NCI-H187 (cell line): ENCODE results near the gene P4HTM.
A peak's percentile ranks its signal among the peaks of the same experiment; 100 is the strongest.

Experiments used
- DNase-seq, 2 experiments: peaks; one replicate each; lab custom pipeline; 2025; lab: John Stamatoyannopoulos, UW

The P4HTM gene

DNA sequence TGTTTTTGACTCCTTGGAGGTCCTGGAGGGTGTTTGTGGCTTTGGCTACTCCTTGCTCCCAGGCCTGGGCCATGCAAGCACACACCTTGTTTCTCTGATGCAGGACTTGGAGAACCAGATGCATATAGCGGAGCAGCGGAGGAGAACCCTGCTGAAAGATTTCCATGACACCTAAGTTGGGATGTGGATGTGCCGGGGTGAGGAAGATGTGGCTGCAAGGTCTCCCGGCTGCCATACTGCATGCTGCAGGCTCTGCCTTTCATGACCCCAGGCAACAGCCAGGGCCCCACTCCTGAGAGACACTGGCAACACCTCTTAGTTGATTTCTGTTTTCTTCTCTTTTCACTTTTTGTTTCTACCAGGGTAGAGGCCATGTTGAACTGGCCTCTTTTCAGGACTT, 6.9 kb upstream of the P4HTM start:
- DNase-seq: no peak

DNA sequence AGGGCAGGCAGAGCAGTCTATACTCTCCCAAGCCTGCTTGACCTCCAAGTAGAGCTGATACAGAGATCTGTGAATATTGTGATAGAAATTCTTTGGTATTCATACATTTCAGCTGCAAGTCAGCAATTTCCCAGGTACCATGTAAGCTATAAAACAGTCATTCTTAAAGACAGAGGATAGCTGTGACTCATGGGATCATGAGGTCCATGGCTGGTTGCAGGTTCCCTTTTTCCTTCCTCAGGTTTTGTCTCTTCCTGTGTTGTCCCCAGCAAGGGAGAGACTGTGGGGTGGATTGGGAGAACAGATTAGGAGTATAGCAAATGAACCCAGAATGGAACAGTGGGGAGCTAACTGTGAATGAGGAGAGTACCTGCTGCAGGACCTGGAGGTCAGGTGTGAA, 5.4 kb upstream of the P4HTM start:
- DNase-seq: no peak

DNA sequence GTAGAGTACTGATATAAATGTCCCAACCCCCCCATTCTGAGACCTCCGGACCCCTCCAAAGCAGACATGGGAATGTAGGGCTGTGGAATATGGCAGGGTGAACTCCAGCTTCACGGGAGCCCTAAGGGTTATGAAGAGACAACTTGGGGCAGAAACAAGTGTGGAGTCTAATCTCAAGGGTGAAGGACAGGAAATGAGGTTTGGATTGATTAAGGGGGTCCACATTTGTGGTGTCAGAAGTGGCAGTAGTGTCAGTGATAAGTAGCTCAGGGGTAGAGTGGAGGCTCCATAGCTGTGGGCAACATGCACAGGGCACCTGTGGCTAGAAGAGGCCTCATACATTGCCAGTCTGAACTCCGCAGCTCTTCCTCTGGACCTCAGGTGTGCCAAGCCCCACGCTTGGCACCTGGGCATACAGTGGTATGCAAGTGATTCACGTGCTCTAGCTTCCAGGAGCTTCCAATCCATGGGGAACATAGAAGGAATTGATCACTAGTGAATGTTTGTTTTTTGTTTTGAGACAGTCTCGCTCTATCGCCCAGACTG, 4.1 kb upstream of the P4HTM start:
- DNase-seq: no peak

DNA sequence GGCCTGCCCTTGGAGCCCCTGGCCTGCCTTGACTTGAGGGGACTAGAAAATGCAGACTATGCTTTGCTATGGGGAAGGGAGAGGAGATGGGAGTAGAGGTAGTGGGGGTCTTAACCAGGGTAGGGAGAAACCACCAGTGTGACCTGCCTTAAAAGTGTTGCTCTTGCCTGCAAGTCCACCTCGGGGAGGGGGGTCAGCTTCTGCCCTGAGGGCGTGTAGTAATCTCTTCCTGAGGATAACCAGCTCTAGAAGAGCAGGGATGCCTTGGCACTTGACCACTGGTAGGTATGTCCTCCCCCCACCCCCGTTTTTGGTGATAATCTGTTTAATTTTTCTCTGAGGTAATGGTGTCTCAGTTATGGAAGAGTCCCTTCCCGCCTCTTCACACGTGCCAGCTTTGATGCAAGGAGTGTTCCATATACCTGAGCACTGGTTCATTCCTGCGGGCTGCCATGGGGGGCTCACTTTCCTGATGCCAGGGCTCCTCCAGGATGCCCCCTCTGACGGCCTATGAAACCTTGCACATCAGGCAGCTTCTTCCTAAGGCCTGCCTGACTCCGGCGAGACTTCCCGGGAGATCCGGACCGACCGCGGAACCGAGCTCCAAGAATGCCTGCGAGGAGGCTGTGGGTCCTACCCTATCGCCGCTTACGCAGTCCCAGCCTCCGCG, 780 bp upstream of the P4HTM start:
- no peak for DNase-seq

DNA sequence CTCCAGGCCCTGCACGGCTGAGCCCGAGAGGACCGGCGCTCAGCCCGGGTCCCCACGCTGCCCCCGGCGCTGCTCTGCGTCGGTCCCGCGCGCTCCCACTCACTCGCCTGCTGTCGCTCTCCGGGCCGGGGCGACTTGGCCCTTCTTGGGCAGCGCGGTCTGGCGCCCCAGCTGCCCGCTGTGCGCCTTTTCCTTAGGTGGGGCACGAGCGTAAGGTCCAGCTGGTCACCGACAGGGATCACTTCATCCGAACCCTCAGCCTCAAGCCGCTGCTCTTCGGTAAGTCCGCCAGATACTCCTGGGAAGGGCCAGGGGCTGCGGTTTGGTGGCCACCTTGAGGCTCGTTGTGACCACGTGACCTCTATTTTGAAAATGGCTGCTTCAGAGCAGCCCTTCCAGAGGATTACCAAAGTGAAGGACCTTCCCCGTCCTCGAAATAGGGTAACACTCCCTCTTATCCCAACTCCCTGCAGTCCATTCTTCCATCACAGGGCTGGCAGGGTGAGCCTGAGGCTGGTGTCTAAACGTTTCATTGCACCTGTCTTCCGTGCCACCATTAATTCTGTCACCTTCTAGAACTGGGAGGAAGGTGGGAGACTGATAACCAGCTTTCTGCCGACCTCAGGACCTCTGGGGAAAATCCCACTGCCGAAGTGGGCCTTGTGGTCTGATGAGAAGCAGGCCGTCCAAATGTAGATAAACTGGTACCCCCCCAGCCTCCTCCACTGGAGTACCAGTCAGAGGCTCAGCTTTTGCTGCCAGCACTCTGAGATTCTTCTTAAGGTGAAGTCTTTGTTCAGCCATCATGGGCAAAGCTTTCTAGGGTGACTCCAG, 812 bp downstream of the P4HTM start:
- no peak for DNase-seq

DNA sequence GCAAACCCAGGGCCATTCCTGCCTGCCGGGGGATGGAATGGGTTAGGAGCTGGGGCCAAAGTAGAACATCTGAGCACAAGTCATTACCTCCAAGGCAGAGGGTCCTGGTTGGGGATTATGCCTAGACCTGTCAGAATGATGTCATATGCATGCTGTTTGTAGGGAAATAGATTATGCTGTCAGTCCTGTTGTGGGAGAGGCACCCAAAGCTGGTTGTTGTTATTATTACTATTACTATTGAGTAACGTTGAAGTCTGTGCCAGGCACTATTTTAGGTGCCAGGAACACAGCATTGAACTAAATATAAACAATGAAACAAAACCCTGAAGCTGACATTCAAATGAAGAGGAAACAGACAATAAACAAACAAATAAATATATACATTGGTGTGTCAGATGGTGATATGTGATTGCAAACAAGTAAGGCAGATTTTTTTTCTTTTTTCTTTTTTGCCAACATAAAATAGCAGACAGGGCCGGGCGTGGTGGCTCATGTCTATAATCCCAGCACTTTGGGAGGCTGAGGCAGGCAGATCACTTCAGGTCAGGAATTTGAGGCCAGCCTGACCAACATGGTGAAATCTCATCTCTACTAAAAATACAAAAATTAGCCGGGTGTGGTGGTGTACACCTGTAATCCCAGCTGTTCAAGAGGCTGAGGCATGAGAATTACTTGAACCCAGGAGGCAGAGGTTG, 2.0 kb downstream of the P4HTM start:
- DNase-seq: no peak

DNA sequence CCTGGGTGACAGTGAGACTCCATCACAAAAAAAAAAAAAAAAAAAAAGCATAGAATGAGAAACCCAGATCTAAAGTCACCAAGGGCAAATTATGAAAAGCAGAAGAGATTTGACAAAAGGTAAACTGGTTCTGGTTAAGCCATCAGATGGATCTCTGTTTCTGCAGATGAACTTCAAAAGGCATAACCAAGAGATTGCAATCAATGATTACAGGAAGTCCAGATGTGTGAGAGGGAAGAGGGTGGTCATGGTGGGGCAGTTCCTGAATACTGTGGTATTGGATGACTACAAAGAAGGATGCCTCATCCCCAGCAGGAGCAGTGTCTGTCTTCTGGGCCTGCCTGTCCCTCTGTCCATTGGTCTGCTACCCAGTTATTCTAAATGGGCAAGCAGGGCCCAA, 3.8 kb downstream of the P4HTM start:
- DNase-seq: no peak

DNA sequence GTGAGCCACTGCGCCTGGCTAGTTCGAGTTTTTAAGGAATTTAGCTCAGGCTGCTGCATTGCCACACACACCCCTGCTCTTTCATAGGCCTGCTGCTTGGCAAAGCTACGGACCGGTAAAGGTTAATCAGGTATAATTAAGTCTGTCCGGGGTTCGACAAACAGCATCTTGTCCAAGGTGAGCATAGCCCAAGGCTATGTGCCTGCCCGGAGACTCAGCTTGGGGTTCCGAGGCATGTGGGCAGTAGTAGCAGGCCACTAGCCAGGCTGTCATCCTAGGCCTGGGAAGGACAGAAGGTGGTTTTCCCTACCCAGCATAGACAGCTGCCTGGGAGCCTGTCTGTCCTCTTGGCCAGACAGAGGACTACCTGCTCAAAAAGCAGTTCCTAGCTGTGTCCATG, 6.6 kb downstream of the P4HTM start:
- DNase-seq: no peak

DNA sequence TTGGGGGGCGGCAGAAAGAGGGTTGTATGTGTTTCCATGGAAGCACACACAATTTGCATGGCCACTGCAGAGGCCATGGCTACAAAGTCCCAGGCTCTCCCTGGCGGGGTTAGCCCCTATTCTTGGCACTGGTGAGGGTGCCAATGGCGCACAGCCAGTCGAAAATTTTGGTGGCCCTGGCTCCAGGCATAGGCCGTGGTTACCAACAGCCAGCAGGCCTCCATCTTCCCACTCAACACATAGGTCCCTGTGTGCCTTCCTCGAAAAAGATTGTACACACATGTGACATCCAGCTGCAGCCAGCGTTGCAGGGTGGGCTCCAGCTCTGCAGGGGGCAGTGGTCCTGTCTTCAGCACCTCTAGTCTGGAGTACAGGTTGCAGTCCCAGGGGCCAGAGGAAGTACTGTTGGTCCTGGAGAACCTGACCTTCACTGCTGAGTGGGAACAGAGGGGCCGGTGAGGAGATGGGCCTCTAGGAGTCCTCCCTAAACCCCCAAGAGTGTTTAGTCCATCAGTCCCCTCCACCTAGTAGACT, 7.1 kb downstream of the P4HTM start:
- no peak for DNase-seq

DNA sequence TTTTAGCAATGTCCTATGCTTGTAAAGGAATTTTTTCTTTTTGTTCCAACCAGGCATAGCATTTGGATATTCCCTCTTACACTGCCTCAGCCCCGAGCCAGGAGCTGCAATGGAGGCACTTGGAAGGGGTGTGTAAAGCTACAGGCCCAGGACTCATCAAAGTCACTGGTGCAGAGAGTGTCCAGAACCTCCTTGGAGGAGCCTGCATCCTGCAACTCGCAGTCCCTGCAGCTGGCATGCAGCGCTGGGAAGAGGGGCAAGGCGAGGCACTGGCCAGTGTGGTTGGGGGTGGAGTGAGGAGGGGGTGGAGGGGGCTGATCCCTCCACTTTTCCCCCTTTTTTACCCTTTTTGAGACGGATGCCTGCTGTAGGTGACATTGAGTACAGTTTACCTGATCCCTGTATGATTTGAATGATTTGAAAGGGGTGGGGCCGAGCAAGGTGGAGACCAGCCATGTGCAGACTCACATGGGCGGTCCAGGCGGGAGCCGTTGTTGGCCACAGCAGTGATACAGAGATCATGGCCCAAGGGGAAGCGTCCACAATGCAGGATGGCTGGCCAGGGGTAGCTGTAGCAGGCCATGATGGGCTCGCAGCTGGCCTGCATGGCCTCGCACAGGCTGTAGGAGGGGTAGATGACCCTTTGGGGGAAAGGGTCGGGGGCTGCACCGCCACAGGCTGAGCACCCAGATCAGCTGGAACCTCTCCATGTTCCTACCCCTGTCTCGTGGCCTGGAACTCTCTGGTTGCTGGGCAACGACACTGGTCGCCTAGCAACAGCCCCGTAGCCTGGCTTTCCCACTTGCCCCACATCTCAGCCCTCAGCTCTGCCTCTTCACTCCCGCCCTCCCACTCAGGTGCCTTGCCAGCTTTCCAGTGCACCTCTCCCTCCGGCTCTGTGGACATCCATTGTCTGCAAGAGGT, 7.9 kb downstream of the P4HTM start:
- DNase-seq: peak; percentile 53 to 87

DNA sequence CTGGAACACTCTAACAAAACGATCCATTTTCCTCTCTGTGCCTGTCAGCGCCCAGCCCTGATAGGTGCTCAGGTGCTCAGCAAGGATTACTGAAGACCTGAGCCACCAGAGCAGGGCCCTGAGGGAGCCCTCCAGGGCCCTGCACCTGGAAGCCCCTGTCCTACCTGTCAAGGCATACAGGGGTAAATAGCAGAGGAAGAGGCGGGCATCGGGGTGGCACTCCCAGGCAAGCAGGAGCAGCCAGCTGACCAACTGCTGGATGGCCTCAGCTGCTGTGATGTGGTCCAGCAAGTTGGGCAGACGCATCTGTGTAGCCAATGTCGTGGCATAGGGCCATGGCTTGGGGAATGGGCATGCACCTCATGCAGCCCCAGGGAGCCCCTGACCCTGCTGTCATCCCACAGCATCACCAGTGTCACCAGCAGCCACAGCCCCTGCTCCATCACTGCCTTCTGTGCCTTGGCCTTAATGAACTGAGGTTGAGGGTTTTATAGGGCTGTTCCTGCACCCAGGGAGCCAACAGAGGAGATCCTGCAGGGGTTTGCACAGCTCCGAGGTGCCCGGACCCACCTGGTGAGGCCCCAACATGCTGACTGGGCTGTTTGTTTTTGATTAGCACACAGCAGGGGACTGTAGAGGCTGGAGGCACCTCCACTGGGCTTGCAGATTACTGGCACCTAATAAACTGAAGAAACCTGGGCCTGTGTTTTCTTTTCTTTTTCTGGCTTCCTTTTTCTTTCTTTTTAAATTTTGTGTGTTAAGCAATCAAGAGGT, 9.2 kb downstream of the P4HTM start:
- DNase-seq: no peak

DNA sequence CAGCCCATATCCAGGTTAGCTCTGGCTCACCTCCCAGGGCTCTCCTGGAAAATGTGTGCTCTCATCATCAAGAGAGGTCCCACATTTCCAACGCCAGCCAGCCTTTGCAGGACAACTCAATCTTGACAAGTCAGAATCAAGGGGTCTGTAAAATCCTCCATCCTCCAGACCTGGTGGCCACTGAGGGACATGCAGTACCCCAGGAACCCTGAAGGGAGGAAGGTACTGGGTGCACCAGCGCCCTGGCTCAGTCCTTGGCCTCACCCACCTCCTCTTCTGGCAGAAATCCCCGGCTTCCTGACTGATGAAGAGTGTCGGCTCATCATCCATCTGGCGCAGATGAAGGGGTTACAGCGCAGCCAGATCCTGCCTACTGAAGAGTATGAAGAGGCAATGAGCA, 11.1 kb downstream of the P4HTM start:
- no peak for DNase-seq

DNA sequence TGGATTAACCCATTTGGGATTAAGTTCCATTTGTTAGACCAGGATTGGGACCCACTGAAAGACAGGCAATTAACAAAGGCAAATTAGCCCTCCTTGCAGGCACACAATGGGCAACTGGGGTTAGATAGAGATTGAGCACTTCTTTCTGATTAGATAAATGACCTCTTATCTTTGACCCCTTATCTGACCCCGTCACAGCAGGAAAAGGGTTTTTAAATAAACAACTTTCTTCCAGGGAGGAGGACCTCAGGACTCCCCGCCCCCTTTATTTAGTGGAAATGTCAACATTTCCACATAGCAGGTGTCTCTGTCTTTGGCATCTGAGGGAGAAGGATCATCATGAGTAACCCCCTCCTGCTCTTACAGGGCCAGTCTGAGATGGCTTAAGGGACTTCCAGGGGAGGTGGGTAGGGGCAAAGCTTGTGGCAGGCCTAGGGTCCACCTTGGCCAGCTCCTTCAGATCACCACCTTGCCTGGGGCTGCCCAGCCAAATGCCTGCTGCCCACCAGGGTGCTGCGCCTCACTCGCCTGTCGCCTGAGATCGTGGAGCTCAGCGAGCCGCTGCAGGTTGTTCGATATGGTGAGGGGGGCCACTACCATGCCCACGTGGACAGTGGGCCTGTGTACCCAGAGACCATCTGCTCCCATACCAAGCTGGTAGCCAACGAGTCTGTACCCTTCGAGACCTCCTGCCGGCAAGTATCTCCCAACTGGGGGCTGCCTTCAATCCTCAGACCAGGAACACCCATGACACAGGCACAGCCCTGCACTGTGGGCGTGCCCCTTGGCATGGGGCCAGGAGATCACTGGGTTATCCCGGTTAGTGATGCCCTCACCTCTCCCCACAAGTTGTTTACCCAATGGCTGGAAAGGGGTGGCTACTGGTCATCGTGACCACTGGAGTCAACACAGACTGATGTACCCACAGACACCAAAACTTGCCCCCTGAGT, 14.6 kb downstream of the P4HTM start:
- DNase-seq: no peak

DNA sequence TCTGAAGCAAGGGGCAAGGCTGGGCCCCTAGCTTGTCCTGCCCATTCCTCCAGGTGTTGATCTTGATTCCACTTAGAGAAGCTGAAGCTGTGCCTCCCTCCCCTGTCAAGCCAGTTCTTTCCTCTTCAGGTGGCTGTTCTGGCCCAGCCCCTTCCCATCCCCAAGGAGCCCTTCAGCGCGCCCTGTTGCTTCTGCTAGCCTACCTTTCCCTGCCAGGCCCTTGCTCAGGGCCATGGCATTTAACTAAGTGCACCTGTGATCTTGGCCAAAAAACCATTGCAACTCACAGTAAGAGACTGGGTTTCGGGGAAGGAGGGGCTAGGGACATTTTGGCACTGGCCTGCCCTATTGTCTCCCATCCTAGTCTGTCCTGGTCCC, 15.3 kb downstream of the P4HTM start:
- DNase-seq: no peak

DNA sequence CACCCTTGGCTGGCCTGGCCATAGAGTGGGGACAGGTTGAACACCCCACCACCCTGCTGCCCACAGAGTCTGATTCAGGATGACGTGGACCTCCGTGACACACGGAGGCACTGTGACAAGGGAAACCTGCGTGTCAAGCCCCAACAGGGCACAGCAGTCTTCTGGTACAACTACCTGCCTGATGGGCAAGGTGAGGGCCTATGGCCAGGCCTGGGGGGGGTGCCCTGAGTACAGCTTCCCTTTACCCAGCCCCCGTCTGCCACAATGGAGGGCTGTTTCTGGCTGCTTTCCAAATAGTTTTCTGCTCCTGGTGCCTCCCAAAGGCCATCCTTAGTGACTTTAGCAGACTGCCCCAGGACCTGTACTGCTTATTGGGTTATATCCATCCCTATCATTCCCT, 16.0 kb downstream of the P4HTM start:
- DNase-seq: no peak

DNA sequence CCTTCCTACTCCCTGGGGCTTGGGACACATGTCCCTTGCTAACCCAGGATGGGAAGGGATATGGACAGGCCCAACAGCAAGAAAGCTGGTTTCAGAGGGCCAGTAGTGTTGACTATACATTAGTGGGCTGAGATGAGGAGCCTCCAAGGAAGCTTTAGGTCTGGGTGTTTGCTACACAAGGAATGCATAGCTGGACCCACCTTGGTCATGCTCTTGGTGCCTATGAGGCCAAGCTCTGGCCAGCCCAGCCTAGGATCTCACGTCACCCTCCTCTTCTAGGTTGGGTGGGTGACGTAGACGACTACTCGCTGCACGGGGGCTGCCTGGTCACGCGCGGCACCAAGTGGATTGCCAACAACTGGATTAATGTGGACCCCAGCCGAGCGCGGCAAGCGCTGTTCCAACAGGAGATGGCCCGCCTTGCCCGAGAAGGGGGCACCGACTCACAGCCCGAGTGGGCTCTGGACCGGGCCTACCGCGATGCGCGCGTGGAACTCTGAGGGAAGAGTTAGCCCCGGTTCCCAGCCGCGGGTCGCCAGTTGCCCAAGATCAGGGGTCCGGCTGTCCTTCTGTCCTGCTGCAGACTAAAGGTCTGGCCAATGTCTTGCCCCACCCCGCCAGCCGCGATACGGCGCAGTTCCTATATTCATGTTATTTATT, 16.5 kb downstream of the P4HTM start:
- DNase-seq: no peak

DNA sequence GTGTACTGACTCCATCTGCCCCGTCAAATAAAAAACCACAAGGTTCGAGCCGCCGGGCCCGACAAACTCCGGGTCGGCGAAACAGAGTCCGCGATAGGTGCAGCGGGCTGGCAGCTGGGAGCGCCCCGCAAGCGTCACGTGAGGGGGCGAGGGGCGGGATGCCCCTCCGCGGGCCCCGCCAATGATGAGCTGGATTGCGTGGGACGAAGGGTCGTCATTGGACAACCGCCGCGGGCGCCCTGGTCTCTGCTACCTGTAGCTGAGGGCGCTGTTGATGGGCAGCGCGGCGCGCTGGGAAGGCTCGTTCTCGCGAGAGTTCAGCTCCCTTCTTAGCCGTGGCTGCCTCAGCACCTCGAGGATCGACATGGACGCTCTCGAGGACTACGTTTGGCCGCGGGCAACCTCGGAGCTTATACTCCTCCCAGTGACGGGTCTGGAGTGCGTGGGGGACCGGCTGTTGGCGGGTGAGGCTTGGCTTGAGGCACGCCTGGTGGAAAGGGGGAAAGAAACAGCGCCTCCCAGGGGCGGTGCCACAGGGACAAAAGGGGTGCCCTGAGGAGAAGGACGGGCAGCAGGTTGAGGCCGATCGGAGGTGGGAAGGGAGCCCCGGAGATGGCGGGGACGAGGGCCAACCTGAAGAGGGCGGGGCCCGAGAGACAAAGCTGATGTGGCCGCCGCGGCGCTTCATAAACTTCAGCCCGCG, 17.2 kb downstream of the P4HTM start, which contains the start of gene WDR6:
Gene WDR6, plus strand, starts transcription at position 324 of the 703 bp plus-strand sequence. Its CDS starts 41 bp downstream, at position 365.
- peak; percentile 72 to 81 for DNase-seq
